Astrocyte of the hippocampus (primary cell): ENCODE data around the gene VEGFA.
A peak's percentile ranks its signal among the peaks of the same experiment; 100 is the strongest.

Source experiments
- DNase-seq: peaks from one replicate; pipeline ENCODE4 v3.0.0; 2011; ENCODE audit warnings: low read depth, low spot score

Gene VEGFA

GRCh38 chr6:43784049-43784855 lies 14.2 kb downstream of the VEGFA start:
- DNase-seq, result no peak

GRCh38 chr6:43785220-43785752 lies 15.3 kb downstream of the VEGFA start:
- DNase-seq, result no peak

- DNase-seq, result no peak
Measured at GRCh38 chr6:43785904-43786303, 15.9 kb downstream of the VEGFA start.

- no peak for DNase-seq
Measured at GRCh38 chr6:43786664-43787329, 16.8 kb downstream of the VEGFA start.

- DNase-seq, result no peak
Measured at GRCh38 chr6:43788301-43788700, 18.3 kb downstream of the VEGFA start.

- DNase-seq, result no peak
Measured at GRCh38 chr6:43789447-43789846, 19.4 kb downstream of the VEGFA start.

GRCh38 chr6:43790031-43790430 lies 20.0 kb downstream of the VEGFA start:
- DNase-seq, result no peak

GRCh38 chr6:43791745-43792422 lies 21.9 kb downstream of the VEGFA start:
- no peak for DNase-seq

GRCh38 chr6:43793154-43793874 lies 23.3 kb downstream of the VEGFA start:
- DNase-seq, result no peak

GRCh38 chr6:43793875-43794242 lies 23.8 kb downstream of the VEGFA start:
- no peak for DNase-seq

GRCh38 chr6:43795421-43795820 lies 25.4 kb downstream of the VEGFA start:
- DNase-seq, result no peak

GRCh38 chr6:43796168-43796567 lies 26.2 kb downstream of the VEGFA start:
- no peak for DNase-seq

- DNase-seq, result no peak
Measured at GRCh38 chr6:43796903-43797890, 27.2 kb downstream of the VEGFA start.

- no peak for DNase-seq
Measured at GRCh38 chr6:43797919-43798318, 27.9 kb downstream of the VEGFA start.

GRCh38 chr6:43798688-43799444 lies 28.9 kb downstream of the VEGFA start:
- DNase-seq, result peak; percentile 79

GRCh38 chr6:43799551-43800297 lies 29.7 kb downstream of the VEGFA start:
- no peak for DNase-seq

- no peak for DNase-seq
Measured at GRCh38 chr6:43800298-43800623, 30.2 kb downstream of the VEGFA start.

- DNase-seq, result no peak
Measured at GRCh38 chr6:43800746-43801494, 30.9 kb downstream of the VEGFA start.
